Stimulated activated CD4-positive, alpha-beta T cell treated with anti-CD3 and anti-CD28 coated beads, Interleukin-1b, Interleukin-23, amount 100 ng/mL, for 4 hours (primary cell): ENCODE measurements around the gene CD28.
"Not testable (repeated sequence)": the region's sequence is repeated elsewhere in the genome, so short reads cannot be mapped to it uniquely, and the experiment has no call there.

ENCODE experiments used
- DNase-seq, 2 donors: peaks; one replicate each; pipeline ENCODE4 v3.0.0-alpha.2; 2020; ENCODE audit warnings: low read depth in 2 of 2

CD28 gene

GRCh38 chr2:203687165-203687564, 19.3 kb upstream of the CD28 start:
- no peak for DNase-seq

GRCh38 chr2:203688798-203689197, 17.6 kb upstream of the CD28 start:
- DNase-seq = no peak

- no peak for DNase-seq
Observed at GRCh38 chr2:203689426-203690116, 16.9 kb upstream of the CD28 start.

- DNase-seq = no peak
Observed at GRCh38 chr2:203690117-203690431, 16.4 kb upstream of the CD28 start.

GRCh38 chr2:203690441-203691047, 15.9 kb upstream of the CD28 start:
- DNase-seq = no peak

- DNase-seq = no peak
Observed at GRCh38 chr2:203691149-203691548, 15.3 kb upstream of the CD28 start.

GRCh38 chr2:203692031-203692710, 14.3 kb upstream of the CD28 start:
- DNase-seq = no peak

- no peak for DNase-seq
Observed at GRCh38 chr2:203693242-203693879, 13.1 kb upstream of the CD28 start.

- no peak for DNase-seq
Observed at GRCh38 chr2:203694191-203694590, 12.2 kb upstream of the CD28 start.

- DNase-seq = no peak
Observed at GRCh38 chr2:203697190-203697589, 9.2 kb upstream of the CD28 start.

GRCh38 chr2:203697763-203698162, 8.7 kb upstream of the CD28 start:
- not testable (repeated sequence) for DNase-seq

- not testable (repeated sequence) for DNase-seq
Observed at GRCh38 chr2:203698410-203698809, 8.0 kb upstream of the CD28 start.

GRCh38 chr2:203704430-203704829, 2.0 kb upstream of the CD28 start:
- no peak for DNase-seq

- no peak for DNase-seq
Observed at GRCh38 chr2:203705178-203705577, 1.3 kb upstream of the CD28 start.

- DNase-seq = no peak
Observed at GRCh38 chr2:203707530-203707929, 1.1 kb downstream of the CD28 start.

GRCh38 chr2:203708846-203709396, 2.5 kb downstream of the CD28 start:
- DNase-seq = no peak

GRCh38 chr2:203709416-203710040, 3.1 kb downstream of the CD28 start:
- DNase-seq = no peak

- DNase-seq = no peak
Observed at GRCh38 chr2:203710226-203710625, 3.8 kb downstream of the CD28 start.

GRCh38 chr2:203710952-203711351, 4.5 kb downstream of the CD28 start:
- no peak for DNase-seq

- no peak for DNase-seq
Observed at GRCh38 chr2:203711399-203711798, 5.0 kb downstream of the CD28 start.

- DNase-seq = no peak
Observed at GRCh38 chr2:203713381-203713780, 6.9 kb downstream of the CD28 start.

- DNase-seq = no peak
Observed at GRCh38 chr2:203714112-203714511, 7.7 kb downstream of the CD28 start.
